NCI-H1092 (cell line): ENCODE data around the gene PPP2R5E.

ENCODE experiments used
- DNase-seq: peaks from one replicate; lab custom pipeline; 2025; lab: John Stamatoyannopoulos, UW

The PPP2R5E gene

GRCh38 chr14:63470962-63471793 is 72.0 kb downstream of the PPP2R5E start:
- DNase-seq: no peak

DNA sequence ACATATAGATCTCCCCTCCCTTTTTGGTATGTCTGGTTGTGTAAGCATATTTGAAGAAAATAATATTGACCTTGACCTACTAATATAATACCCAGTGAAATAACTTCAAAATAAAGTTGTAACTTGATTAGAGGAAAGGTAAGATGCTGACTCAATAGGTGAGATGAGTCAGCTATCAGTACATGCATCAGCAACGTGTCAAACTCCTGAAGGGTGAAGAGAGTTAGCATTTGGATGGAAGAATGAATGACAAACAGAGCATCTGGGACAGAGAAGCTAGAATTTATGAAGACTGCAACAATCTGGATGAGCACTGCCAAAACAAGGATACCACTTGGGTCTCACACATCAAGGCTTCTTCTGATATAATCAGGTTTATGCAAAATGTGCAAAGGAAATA is 74.9 kb downstream of the PPP2R5E start:
- DNase-seq: no peak

GRCh38 chr14:63467440-63468072 is 75.6 kb downstream of the PPP2R5E start:
- no peak for DNase-seq

DNA sequence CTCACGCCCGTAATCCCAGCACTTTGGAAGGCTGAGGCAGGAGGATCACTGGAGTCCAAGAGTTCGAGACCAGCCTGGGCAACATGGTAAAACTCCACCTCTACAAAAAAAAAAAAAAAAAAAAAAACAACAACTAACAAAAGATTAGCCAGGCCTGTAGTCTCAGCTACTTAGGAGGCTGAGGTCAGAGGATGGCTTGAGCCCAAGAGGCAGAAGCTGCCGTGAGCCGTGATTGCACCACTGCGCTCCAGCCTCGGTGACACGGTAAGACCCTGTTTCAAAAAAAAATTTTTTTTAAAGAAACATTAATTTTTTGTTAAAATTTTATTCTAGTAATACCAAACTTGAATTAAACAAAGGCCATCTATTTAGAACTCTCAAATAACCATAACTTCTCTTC is 77.8 kb downstream of the PPP2R5E start:
- no peak for DNase-seq

- no peak for DNase-seq
Measured at GRCh38 chr14:63460680-63461369, 82.4 kb downstream of the PPP2R5E start.

DNA sequence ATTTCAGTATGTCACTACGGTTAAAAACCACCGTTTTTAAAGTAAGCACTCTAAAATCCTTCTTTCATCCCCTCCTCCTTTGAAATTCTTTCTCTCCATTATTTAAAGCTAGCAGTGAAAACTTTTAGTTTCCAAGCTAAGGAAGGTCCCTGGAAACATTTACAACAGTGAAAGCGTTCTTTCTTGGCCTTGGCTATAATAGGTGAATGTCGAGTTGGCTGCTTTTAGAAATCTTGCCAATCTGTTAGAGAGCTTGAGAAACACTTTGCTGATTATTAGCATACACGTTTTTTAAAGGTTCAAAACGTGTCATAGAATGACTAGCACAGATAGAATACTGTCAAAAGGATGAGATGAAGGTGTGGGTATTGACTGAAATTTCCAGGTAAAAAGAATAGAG is 83.4 kb downstream of the PPP2R5E start:
- DNase-seq: no peak

- no peak for DNase-seq
Measured at GRCh38 chr14:63457498-63457897, 85.7 kb downstream of the PPP2R5E start.

DNA sequence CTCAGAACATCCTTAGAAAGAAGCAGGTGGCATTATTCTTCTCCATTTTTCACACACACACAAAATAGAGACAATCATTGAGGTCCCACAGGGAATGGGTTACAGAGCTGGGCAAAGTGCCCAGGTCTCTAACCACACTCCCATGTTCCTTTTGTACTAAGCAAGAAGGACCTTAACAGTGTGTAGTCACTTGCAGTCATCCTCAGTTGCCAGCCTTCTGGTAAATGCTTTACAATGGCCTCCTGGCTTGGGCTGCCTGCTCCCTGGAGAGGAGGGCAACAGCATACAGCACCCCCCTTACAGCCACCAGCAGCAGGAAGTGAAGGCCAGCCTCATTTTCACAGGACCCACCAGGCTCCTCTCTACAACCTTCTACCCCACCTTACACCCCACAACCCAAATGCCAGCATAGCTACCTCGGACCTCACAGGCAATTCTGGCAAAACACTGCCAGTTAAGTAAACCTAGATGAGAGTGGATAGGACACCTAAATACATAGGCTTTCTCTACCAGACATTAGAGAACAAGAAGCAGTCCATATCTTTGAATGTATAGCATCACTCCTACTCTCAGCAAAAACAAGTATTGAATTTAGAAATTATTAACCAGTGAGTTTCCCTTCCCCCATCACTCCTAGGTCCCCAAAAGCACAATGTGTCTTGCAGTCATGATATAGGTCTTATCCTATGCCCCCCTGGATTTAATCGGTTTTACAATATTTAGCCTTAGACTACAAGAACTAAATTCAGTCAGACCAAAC is 88.1 kb downstream of the PPP2R5E start:
- peak; percentile 70 for DNase-seq

DNA sequence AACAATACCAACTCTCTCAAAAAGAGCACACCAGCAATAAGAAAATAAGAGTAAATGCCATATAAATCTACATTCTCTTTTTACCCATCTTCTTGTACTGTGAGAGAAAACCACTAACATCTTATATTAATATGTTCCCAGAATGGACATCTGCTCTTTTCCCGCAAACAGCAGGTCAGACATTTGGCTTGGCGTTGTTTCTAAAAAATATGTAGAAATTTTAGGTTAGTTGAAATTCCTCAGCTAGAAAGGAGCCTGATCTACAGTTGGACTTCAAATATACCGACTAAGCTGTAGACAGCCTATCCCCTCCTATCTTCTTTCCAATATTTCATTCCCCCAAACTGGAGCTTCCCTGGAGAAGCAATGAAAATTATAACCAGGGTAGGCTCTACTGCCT is 88.7 kb downstream of the PPP2R5E start:
- no peak for DNase-seq

- no peak for DNase-seq
Measured at GRCh38 chr14:63453443-63453936, 89.7 kb downstream of the PPP2R5E start.

GRCh38 chr14:63452796-63453195 is 90.4 kb downstream of the PPP2R5E start:
- DNase-seq: no peak

GRCh38 chr14:63448841-63449240 is 94.3 kb downstream of the PPP2R5E start:
- no peak for DNase-seq

GRCh38 chr14:63444588-63444987 is 98.6 kb downstream of the PPP2R5E start:
- DNase-seq: no peak

DNA sequence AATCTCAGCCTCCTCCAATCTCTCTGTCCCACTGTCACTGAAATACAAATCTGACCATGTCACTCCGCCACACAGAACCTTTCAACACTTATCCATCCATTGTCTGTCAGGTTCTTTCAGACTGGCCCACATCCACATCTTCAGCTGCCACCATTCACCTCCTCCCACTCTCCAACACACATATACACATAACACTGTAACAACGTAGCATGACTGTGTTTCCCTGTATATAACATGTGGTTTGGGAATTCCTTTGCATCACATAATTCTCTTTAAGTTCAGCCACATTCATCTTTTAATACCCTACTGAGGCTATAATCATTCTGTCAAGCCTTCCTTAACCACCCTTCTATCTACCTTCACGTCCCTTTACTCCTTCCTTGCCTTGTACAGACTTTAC is 99.2 kb downstream of the PPP2R5E start:
- DNase-seq: no peak

GRCh38 chr14:63443361-63443760 is 99.8 kb downstream of the PPP2R5E start:
- DNase-seq: no peak

DNA sequence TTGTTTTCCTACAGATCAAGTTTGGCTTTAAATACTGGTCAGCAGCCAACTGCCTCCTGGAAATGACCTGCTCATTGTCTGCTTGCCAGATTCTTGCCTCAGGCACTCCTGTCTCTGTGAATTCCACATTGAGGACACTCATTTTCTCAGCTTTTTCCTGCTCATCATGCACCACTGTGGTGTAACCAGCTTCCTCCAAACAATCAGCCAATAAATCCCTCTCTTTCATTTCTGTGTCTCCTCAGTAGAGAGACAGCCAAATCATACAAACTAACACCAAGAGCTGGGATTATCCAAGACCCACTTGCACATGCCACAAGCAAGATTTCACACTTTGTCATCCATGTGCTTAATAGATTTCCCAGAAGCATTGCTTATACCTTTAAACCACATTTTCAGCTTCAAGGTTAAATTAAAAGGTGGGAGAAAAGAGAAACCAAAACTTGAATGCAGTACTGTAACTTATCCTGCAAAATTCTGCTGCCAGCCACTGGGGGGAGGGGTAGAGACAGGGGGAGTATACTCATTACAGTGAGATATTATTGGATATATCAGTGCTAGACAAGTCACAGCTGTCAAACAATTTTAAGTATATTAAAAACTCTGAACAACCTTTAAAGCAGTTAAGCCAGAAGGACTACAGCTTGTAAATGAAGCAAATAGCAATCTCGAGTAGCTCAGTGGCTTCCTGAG is 105.0 kb downstream of the PPP2R5E start:
- DNase-seq: no peak

DNA sequence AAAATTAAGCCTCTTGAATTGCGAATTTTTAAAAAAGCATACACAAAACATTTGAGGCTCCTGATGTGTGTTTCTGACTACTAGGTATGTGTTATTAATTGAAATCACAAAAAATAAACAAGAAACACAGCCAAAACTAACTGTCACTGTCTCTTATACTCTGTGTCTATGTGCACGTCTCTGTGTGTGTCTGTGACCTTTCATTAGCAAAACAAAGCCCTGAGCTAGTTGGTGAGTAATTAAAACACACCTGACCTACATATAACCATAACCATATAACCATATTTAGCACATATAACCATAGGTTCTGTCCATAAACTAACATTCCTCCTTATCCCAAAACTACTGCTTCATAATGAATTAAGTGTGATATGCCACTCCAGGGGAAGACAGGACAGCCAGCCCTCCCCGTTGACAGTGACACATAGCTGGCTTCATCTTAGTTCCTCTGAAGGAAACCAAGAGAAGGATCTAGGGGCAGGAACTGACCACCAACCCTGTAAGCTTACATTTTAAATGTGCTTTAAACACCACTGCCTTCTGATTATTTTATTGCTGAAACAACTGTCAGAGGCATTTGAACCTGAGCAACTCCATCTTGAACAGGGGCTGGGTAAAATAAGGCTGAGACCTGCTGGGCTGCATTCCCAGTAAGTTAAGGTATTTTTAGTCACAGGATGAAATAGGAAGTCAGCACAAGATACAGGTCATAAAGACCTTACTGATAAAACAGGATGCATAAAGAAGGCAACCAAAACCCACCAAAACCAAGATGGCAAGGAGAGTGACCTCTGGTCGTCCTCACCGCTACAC is 106.7 kb downstream of the PPP2R5E start:
- DNase-seq: no peak

GRCh38 chr14:63435838-63436237 is 107.3 kb downstream of the PPP2R5E start:
- no peak for DNase-seq

GRCh38 chr14:63435204-63435603 is 108.0 kb downstream of the PPP2R5E start:
- no peak for DNase-seq

DNA sequence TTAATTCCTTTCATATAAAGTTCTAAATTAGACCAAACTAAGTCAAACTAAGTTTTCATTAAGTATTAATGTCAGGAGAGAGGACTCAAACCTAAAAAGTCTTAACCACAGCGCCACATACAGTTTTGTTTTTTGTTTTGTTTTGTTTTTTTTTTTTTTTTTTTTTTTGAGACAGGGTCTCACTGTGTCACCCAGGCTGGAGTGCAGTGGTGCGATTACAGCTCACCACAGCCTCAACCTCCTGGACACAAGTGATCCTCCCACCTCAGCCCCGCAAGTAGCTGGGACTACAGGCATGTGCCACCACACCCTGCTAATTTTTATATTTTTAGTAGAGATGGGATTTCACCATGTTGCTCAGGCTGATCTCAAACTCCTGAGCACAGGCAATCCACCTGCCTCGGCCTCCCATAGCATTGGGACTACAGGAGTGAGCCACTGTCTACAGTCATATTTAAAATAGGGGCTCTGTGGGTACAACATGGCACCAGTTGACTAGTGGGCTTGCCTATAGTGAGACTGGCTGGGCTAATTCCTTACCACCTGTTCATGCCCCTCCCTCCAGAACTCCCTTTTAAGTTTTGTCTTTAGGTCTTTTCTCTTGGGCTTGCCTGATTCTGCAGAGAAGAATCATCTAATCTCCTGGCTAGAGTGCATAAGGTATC is 110.2 kb downstream of the PPP2R5E start:
- DNase-seq: no peak
